Endothelial cell of umbilical vein (primary cell): ENCODE results near the gene IL36B.

Experiments used
- EZH2 ChIP-seq: IDR thresholded peaks from 2 replicates; pipeline ENCODE4 v1.6.1; 2012; ENCODE audit warnings: borderline replicate concordance, low read depth, mild to moderate bottlenecking, moderate library complexity, low read length, inconsistent platforms; ENCODE audit not compliant: severe bottlenecking
- GATA2 ChIP-seq: IDR thresholded peaks from 2 replicates; pipeline ENCODE4 v1.7.0; 2011; ENCODE audit warnings: low read depth, mild to moderate bottlenecking, moderate library complexity, mixed read lengths, low read length; ENCODE audit not compliant: insufficient read length, insufficient read depth
- MAX ChIP-seq: IDR thresholded peaks from 2 replicates; pipeline ENCODE4 v1.6.1; 2011; ENCODE audit not compliant: insufficient read depth, insufficient read length
- MYC ChIP-seq: IDR thresholded peaks from one replicate; pipeline ENCODE4 v1.6.1; 2011; ENCODE audit warnings: mild to moderate bottlenecking, low read depth, low read length
- POLR2A ChIP-seq: IDR thresholded peaks from 2 replicates; pipeline ENCODE4 v1.6.1; 2012; ENCODE audit warnings: low read depth, mild to moderate bottlenecking, control low read depth, low read length
- POLR2AphosphoS5 ChIP-seq: IDR thresholded peaks from 2 replicates; pipeline ENCODE4 v1.6.1; 2012; ENCODE audit warnings: low read depth, mild to moderate bottlenecking, control low read depth, low read length, moderate library complexity; ENCODE audit not compliant: insufficient read depth
- TF ChIP-seq, protein P1 (sequence below), 2 donors: IDR thresholded peaks; 1 replicate in 1 of 2; 2 replicates in 1 of 2; pipeline ENCODE4 v1.5.1; 2011; ENCODE audit warnings: low read length in 2 of 2, mild to moderate bottlenecking in 2 of 2, moderate library complexity in 2 of 2, control low read depth in 1 of 2, inconsistent platforms in 1 of 2, low read depth in 1 of 2; ENCODE audit not compliant: insufficient read depth in 1 of 2; ENCODE audit errors: extremely low read depth in 1 of 2

DNA sequence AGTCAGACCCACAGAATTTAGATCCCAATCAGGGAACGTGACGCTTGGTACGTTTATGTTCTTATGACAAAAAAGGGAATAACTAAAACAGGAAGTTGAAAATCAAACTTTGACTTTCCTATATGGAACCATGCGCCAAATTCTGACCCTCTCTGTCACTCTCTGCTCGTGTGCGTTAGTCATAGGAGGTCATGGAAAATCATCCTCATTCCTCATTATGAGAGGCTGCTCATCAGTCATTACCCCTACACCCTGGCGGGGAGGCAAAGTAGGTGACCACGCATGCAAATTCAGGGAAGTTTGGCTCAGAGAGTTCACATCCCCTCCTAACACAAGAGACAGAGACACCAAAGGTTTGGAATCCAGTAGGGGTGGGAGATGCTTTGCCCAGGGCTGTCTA lies 30.6 kb upstream of the IL36B start:
- no peak for TF ChIP-seq MAX
- no peak for TF ChIP-seq GATA2
- no peak for TF ChIP-seq POLR2AphosphoS5
- no peak for TF ChIP-seq EZH2
- TF ChIP-seq, protein P1, sequence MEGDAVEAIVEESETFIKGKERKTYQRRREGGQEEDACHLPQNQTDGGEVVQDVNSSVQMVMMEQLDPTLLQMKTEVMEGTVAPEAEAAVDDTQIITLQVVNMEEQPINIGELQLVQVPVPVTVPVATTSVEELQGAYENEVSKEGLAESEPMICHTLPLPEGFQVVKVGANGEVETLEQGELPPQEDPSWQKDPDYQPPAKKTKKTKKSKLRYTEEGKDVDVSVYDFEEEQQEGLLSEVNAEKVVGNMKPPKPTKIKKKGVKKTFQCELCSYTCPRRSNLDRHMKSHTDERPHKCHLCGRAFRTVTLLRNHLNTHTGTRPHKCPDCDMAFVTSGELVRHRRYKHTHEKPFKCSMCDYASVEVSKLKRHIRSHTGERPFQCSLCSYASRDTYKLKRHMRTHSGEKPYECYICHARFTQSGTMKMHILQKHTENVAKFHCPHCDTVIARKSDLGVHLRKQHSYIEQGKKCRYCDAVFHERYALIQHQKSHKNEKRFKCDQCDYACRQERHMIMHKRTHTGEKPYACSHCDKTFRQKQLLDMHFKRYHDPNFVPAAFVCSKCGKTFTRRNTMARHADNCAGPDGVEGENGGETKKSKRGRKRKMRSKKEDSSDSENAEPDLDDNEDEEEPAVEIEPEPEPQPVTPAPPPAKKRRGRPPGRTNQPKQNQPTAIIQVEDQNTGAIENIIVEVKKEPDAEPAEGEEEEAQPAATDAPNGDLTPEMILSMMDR (IDR thresholded peaks at IDR 0.05; ENCODE audit: extremely low read depth in 1 of 2, insufficient read depth in 1 of 2, low read depth in 1 of 2, low read length in 2 of 2): no peak
- TF ChIP-seq MYC: no peak
- no peak for TF ChIP-seq POLR2A
